DND-41 (cell line): ENCODE data around the gene PCNT.

ENCODE experiments used
- CTCF ChIP-seq: IDR thresholded peaks from 2 replicates; pipeline ENCODE4 v1.5.1; 2012; ENCODE audit warnings: borderline replicate concordance, low read length, moderate library complexity, mild to moderate bottlenecking; ENCODE audit not compliant: poor library complexity, severe bottlenecking; ENCODE audit errors: extremely low read depth
- EZH2 ChIP-seq: IDR thresholded peaks from 3 replicates; pipeline ENCODE4 v1.6.1; 2012; ENCODE audit warnings: borderline replicate concordance, low read depth, mild to moderate bottlenecking, moderate library complexity, low read length, inconsistent platforms; ENCODE audit not compliant: severe bottlenecking

GRCh38 chr21:46426313-46427046 is 102.5 kb downstream of the PCNT start:
- no peak for TF ChIP-seq CTCF
- TF ChIP-seq EZH2 = no peak
